Retinal pigment epithelial cell (primary cell): Measurements from ENCODE around the gene NEDD4L.
"Not testable (repeated sequence)": the region's sequence is repeated elsewhere in the genome, so short reads cannot be mapped to it uniquely, and the experiment has no call there.

Source experiments
- DNase-seq: peaks from one replicate; pipeline ENCODE4 v3.0.0-alpha.2; 2010; ENCODE audit warnings: low read depth
- H3K4me3 ChIP-seq: 2 replicates; pipeline ENCODE4 v1.5.1; 2011; ENCODE audit warnings: mild to moderate bottlenecking, low read length, control low read depth, moderate library complexity
- TF ChIP-seq, protein P1 (sequence below): conservative IDR thresholded peaks from 2 replicates; pipeline ENCODE4 v1.5.1; 2011; ENCODE audit warnings: low read depth, low read length, control low read depth, inconsistent platforms

The NEDD4L gene

GRCh38 chr18:58375051-58375450 is 331.0 kb downstream of the NEDD4L start:
- no peak for DNase-seq
- TF ChIP-seq, protein P1, sequence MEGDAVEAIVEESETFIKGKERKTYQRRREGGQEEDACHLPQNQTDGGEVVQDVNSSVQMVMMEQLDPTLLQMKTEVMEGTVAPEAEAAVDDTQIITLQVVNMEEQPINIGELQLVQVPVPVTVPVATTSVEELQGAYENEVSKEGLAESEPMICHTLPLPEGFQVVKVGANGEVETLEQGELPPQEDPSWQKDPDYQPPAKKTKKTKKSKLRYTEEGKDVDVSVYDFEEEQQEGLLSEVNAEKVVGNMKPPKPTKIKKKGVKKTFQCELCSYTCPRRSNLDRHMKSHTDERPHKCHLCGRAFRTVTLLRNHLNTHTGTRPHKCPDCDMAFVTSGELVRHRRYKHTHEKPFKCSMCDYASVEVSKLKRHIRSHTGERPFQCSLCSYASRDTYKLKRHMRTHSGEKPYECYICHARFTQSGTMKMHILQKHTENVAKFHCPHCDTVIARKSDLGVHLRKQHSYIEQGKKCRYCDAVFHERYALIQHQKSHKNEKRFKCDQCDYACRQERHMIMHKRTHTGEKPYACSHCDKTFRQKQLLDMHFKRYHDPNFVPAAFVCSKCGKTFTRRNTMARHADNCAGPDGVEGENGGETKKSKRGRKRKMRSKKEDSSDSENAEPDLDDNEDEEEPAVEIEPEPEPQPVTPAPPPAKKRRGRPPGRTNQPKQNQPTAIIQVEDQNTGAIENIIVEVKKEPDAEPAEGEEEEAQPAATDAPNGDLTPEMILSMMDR: no peak
- no peak overlapping the region for H3K4me3 ChIP-seq

DNA sequence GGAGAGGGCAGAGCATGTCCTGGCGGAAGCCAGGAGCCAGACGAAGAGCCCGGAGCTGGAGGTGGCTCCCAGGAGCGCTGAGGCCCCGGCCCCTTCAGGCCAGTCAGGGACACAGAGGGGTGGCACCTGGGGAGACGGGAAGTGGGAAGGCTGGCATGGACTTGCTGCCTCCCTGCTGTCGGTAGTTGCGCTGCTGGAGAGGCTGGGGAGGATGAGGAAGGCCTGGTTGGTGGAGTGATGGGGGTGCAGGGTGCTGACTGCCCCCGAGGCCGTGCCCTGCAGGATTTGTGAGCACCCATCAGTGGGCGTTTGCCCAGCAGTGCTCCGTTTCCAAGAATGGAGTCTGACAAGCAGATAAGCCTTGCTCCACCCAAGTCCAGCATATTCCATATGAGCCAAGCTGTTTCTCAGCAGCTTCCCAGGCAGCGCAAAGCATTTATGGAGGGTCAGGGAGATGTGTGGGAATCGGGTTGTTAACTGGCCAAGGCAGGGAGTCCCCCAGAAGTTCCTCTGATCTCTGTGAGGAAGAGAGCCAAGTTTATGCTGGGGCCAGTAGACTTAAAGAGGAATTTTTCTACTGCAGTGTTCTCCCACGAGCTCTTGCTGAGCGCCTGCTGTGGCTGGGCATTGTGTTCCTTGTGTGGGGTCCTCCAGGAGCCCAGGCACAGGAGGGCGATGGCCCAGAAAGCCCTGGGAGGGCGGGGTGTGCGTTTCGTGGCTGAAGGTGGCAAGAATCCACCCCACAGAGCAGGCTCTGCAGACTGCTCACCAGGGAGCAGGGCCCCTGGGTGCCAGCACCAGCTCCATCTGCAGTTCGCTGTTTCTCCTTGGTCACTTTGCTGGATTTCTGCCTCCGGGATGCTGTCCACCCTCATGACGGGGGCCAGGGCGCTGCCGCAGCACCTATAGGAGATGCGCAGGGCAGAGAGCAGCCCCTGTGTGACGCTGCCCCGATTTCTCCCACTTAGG is 334.7 kb downstream of the NEDD4L start:
- no peak overlapping the region for H3K4me3 ChIP-seq
- TF ChIP-seq, protein P1: no peak
- DNase-seq: no peak

GRCh38 chr18:58379443-58379842 is 335.4 kb downstream of the NEDD4L start:
- TF ChIP-seq, protein P1: no peak
- no peak overlapping the region for H3K4me3 ChIP-seq
- no peak for DNase-seq

GRCh38 chr18:58380113-58380512 is 336.1 kb downstream of the NEDD4L start:
- not testable (repeated sequence) for DNase-seq, H3K4me3 ChIP-seq

DNA sequence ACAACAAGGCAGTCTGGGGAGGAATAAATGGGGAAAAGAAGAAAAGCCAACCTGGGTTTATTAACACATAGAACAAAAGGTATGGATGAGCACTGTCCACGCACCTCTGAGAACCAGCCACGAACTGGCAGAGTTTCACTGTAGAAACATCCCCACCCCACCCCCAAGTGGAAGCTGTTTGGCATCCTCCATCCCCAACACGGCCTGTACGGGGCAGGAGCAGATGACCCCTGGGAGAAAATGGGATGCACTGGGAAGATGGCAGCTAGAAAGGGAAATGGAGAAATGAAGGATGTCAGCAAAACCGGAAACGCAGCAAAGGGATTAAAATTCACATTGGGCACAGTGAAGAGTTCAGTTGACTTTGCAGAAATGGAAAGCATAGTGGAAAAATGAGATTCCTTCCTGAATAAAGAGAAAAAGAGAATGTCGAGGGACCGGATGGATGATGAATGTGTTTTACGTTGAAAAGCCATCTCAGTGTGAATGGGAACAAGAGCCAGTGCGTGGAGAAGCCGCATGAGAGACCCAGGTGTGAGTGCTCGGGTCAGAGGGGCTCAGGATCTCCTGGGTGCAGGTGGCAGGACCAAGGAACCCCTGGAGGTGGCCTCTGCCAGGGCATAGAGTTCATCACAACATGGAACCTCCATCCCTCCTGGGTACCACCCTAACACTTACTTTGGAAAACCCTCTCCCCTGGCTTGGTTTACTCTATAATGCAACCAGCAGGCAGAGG is 337.8 kb downstream of the NEDD4L start:
- no peak for DNase-seq
- no peak overlapping the region for H3K4me3 ChIP-seq
- TF ChIP-seq, protein P1: no peak

DNA sequence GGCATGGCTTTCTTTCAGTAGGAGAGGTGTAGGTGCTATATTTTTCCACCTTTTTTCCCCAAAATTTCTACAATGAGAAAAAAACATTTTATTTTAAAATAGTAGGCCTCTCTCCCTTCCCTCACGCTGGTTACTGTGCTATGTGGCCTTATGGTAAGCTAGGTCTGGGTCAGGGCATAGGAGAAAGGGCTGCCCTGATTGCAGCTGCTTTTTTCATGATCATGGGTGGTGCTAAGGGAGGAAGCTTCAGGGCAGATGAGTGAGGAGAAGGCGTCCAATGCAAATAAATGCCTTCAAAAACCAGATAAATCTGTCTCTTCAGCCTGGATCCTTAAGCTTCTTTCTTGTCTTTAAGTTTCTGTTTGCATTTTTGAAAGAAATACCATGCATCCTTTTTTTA is 338.4 kb downstream of the NEDD4L start:
- TF ChIP-seq, protein P1: no peak
- no peak overlapping the region for H3K4me3 ChIP-seq

GRCh38 chr18:58385472-58385871 is 341.4 kb downstream of the NEDD4L start:
- DNase-seq: no peak
- TF ChIP-seq, protein P1: no peak
- no peak overlapping the region for H3K4me3 ChIP-seq

More for the DNA sequence above, 338.4 kb downstream of the NEDD4L start:
- DNase-seq: no peak
